SU-DHL-6 (cell line): ENCODE results near the gene CDC16.

Experiments
- H2AFZ ChIP-seq: fragments of 200-600 bp; sonication (generic); 2 replicates; pipeline ENCODE4 v1.6.1; 2014; ENCODE audit warnings: low read depth, mild to moderate bottlenecking, moderate library complexity, mixed read lengths, antibody characterized with exemption, low read length; ENCODE audit not compliant: severe bottlenecking
- H3F3A ChIP-seq: fragments of 200-600 bp; shearing (Covaris generic); 2 replicates; pipeline ENCODE4 v1.6.0; 2016; ENCODE audit warnings: antibody characterized with exemption, mild to moderate bottlenecking; ENCODE audit not compliant: insufficient read depth
- H3K27ac ChIP-seq: fragments of 200-600 bp; sonication (generic); 2 replicates; pipeline ENCODE4 v1.5.1; 2016; ENCODE audit warnings: low read depth, mild to moderate bottlenecking, low read length, moderate library complexity, mixed read lengths
- H3K27me3 ChIP-seq: fragments of 200-600 bp; sonication (generic), shearing (Covaris generic); 2 replicates; pipeline ENCODE4 v1.6.0; 2014; ENCODE audit warnings: mild to moderate bottlenecking, low read length
- H3K36me3 ChIP-seq: fragments of 200-600 bp; sonication (generic); 2 replicates; pipeline ENCODE4 v1.6.1; 2014; ENCODE audit warnings: mild to moderate bottlenecking, low read length, mixed read lengths
- H3K4me2 ChIP-seq: fragments of 300-600, 200-600 bp; shearing (Covaris generic), sonication (generic); 2 replicates; pipeline ENCODE4 v1.6.0; 2014; ENCODE audit warnings: low read length, low read depth, mild to moderate bottlenecking; ENCODE audit not compliant: poor library complexity, severe bottlenecking
- H3K4me3 ChIP-seq: fragments of 200-600 bp; sonication (generic); 2 replicates; pipeline ENCODE4 v1.5.1; 2014; ENCODE audit warnings: antibody characterized with exemption, low read length, mild to moderate bottlenecking, mixed read lengths; ENCODE audit not compliant: insufficient read depth, poor library complexity, severe bottlenecking
- H3K79me2 ChIP-seq: fragments of 200-600 bp; sonication (generic); 2 replicates; pipeline ENCODE4 v1.6.1; 2014; ENCODE audit warnings: mild to moderate bottlenecking, low read length, moderate library complexity; ENCODE audit not compliant: insufficient read depth
- H3K9ac ChIP-seq: fragments of 200-600 bp; sonication (generic); 2 replicates; pipeline ENCODE4 v1.7.0; 2014; ENCODE audit warnings: mild to moderate bottlenecking, low read length
- H3K9me2 ChIP-seq: fragments of 200-600 bp; sonication (generic); replicated peaks from 2 replicates; pipeline ENCODE4 v1.6.1; 2014; ENCODE audit warnings: low read length; ENCODE audit not compliant: insufficient read depth
- H3K9me3 ChIP-seq: fragments of 200-600 bp; sonication (generic); 2 replicates; pipeline ENCODE4 v1.6.1; 2014; ENCODE audit warnings: low read length, mixed read lengths; ENCODE audit not compliant: insufficient read depth
- H4K20me1 ChIP-seq: fragments of 200-600 bp; sonication (generic); 2 replicates; pipeline ENCODE4 v1.6.1; 2014; ENCODE audit warnings: low read depth, mild to moderate bottlenecking, antibody characterized with exemption, low read length, moderate library complexity, mixed read lengths
- EZH2phosphoT487 ChIP-seq: fragments of 200-600 bp; sonication (generic), shearing (Covaris generic); conservative IDR thresholded peaks from 2 replicates; pipeline ENCODE4 v1.6.1; 2018; ENCODE audit warnings: mild to moderate bottlenecking, antibody characterized with exemption, low read length, moderate library complexity, mixed read lengths
- TF ChIP-seq, protein P1 (sequence below): fragments of 200-600 bp; sonication (generic); IDR thresholded peaks from one replicate; pipeline ENCODE4 v1.5.1; 2017; ENCODE audit warnings: antibody characterized with exemption, mild to moderate bottlenecking, low read length, moderate library complexity; ENCODE audit not compliant: insufficient read depth, poor library complexity, severe bottlenecking

The CDC16 gene

DNA sequence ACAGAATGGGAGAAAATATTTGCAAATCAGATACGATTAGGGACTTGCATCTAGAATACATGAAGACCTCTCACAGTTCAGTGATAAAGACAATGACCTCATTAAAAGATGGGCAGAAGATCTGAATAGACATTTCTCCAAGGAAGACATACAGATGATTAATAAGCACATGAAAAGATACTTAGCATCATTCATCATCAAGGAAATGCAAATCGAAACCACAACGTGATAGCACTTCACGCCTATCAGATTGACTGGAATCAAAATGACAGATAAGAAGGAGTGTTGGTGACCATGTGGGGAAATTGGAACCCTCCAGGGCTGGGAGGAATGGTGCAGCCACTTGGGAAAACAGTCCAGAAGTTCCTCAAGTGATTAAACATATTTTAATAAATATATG is 29.8 kb upstream of the CDC16 start:
- Histone ChIP-seq H3F3A (no peaks in the 10 kb centered on the region), H2AFZ (no peak overlapping the region), H4K20me1 (no peaks in the 10 kb centered on the region), H3K4me3 (no peak overlapping the region), H3K9me2 (no peaks in the 10 kb centered on the region), H3K4me2 (no peak overlapping the region), H3K36me3 (no peaks in the 10 kb centered on the region), H3K27me3 (no peaks in the 10 kb centered on the region), H3K27ac (no peak overlapping the region), H3K9me3 (peaks cover 14% of the 10 kb centered on the region; the same call in 1 of the 2 replicates), H3K79me2 (no peaks in the 10 kb centered on the region), H3K9ac (no peak overlapping the region)
- no peak for TF ChIP-seq EZH2phosphoT487
- TF ChIP-seq, protein P1, sequence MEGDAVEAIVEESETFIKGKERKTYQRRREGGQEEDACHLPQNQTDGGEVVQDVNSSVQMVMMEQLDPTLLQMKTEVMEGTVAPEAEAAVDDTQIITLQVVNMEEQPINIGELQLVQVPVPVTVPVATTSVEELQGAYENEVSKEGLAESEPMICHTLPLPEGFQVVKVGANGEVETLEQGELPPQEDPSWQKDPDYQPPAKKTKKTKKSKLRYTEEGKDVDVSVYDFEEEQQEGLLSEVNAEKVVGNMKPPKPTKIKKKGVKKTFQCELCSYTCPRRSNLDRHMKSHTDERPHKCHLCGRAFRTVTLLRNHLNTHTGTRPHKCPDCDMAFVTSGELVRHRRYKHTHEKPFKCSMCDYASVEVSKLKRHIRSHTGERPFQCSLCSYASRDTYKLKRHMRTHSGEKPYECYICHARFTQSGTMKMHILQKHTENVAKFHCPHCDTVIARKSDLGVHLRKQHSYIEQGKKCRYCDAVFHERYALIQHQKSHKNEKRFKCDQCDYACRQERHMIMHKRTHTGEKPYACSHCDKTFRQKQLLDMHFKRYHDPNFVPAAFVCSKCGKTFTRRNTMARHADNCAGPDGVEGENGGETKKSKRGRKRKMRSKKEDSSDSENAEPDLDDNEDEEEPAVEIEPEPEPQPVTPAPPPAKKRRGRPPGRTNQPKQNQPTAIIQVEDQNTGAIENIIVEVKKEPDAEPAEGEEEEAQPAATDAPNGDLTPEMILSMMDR, result no peak

- Histone ChIP-seq H3K9me3 (peaks cover 14% of the 10 kb centered on the region; the same call in 1 of the 2 replicates), H3K4me2 (no peak overlapping the region), H3K36me3 (no peaks in the 10 kb centered on the region)
Measured at GRCh38 chr13:114208134-114208533, 26.6 kb upstream of the CDC16 start.

GRCh38 chr13:114211446-114212157 is 23.1 kb upstream of the CDC16 start:
- Histone ChIP-seq H3K79me2 (no peaks in the 10 kb centered on the region), H2AFZ (no peak overlapping the region), H3K27ac (no peak overlapping the region), H4K20me1 (no peaks in the 10 kb centered on the region), H3K27me3 (no peaks in the 10 kb centered on the region), H3K9ac (no peak overlapping the region), H3K4me2 (no peak overlapping the region), H3K4me3 (no peak overlapping the region), H3F3A (no peaks in the 10 kb centered on the region), H3K9me3 (peaks cover 12% of the 10 kb centered on the region; the same call in 1 of the 2 replicates), H3K36me3 (no peaks in the 10 kb centered on the region), H3K9me2 (no peaks in the 10 kb centered on the region)
- TF ChIP-seq, protein P1, result no peak
- no peak for TF ChIP-seq EZH2phosphoT487

More at GRCh38 chr13:114208134-114208533, 26.6 kb upstream of the CDC16 start:
- Histone ChIP-seq H3F3A (no peaks in the 10 kb centered on the region), H3K9ac (no peak overlapping the region), H3K27me3 (no peaks in the 10 kb centered on the region), H3K4me3 (no peak overlapping the region), H2AFZ (no peak overlapping the region), H3K79me2 (no peaks in the 10 kb centered on the region), H4K20me1 (no peaks in the 10 kb centered on the region), H3K27ac (no peak overlapping the region), H3K9me2 (no peaks in the 10 kb centered on the region)
- TF ChIP-seq EZH2phosphoT487, result no peak
- TF ChIP-seq, protein P1, result no peak
